ENCODE measurements around the gene GGACT.

- no peak for TF ChIP-seq CTCF (IDR thresholded peaks at IDR 0.05)
- TF ChIP-seq POLR2A (IDR thresholded peaks at IDR 0.05): no peak
- no peak for TF ChIP-seq POLR2AphosphoS5 (IDR thresholded peaks at IDR 0.05; ENCODE audit: insufficient read depth in 1 of 2, low read depth in 1 of 2)
These were observed 35.8 kb downstream of the GGACT start for GRCh38 chr13:100552755-100553154.

Data from vagina (tissue), 2 donors.